Upper lobe of left lung (tissue), 6 donors: Measurements from ENCODE around the gene KCNJ15. TPM values are rescaled to one million over a fixed set of nuclear protein-coding genes. Genes with fewer than 3 reads are reported as not detected.

Experiments
- ATAC-seq, 2 donors: fragments of 200-7000 bp; cut with Tn5 transposase; one replicate each; pipeline ENCODE4 v1.9.1; 2022; ENCODE audit warnings: mild to moderate bottlenecking in 2 of 2, moderate library complexity in 2 of 2; ENCODE audit not compliant: low FRiP score in 2 of 2
- DNase-seq, 2 donors: peaks; one replicate each; pipeline ENCODE4 v3.0.0-alpha.2; 2019 to 2020
- H3K27ac ChIP-seq, 4 donors: fragments of 200-600 bp; sonication (generic); one replicate each; pipeline ENCODE4 v1.5.1; 2016 to 2019
- H3K27me3 ChIP-seq, 4 donors: fragments of 200-600 bp; sonication (generic); one replicate each; pipeline ENCODE4 v1.5.1; 2017 to 2019
- H3K36me3 ChIP-seq, 4 donors: fragments of 200-600 bp; sonication (generic); one replicate each; pipeline ENCODE4 v1.5.1; 2016 to 2019
- H3K4me1 ChIP-seq, 4 donors: fragments of 200-600 bp; sonication (generic); one replicate each; pipeline ENCODE4 v1.5.1; 2018 to 2019
- H3K4me3 ChIP-seq, 4 donors: fragments of 200-600 bp; sonication (generic); one replicate each; pipeline ENCODE4 v1.5.1; 2017 to 2019; ENCODE audit warnings: mild to moderate bottlenecking in 2 of 4, moderate library complexity in 1 of 4
- H3K9me3 ChIP-seq, 4 donors: fragments of 200-600 bp; sonication (generic); one replicate each; pipeline ENCODE4 v1.5.1; 2018 to 2019
- EP300 ChIP-seq, 4 donors: sonication (generic); formaldehyde crosslinking; IDR thresholded peaks; one replicate each; pipeline ENCODE4 v1.5.1; 2017; ENCODE audit warnings: antibody characterized with exemption in 4 of 4, control low read depth in 2 of 4
- POLR2A ChIP-seq, 4 donors: fragments of 450-650 bp; IDR thresholded peaks; one replicate each; pipeline ENCODE4 v1.5.1; 2016 to 2017; ENCODE audit warnings: antibody characterized with exemption in 4 of 4, mild to moderate bottlenecking in 2 of 4
- POLR2AphosphoS5 ChIP-seq, 2 donors: sonication (generic); formaldehyde crosslinking; IDR thresholded peaks; one replicate each; pipeline ENCODE4 v1.5.1; 2017; ENCODE audit warnings: antibody characterized with exemption in 2 of 2
- WGBS, 2 donors: methylation state at CpG; one replicate each; pipeline ENCODE4 v1.1.5; 2017 to 2018; 5-methylcytosine and 5-hydroxymethylcytosine counted together
- total RNA-seq, 6 donors: library from RNA; depleted of rRNA in 4 of 6; stranded (reverse); fragments of >200 nt in 4 of 6; gene quantifications; one replicate each; pipeline versions ENCODE4 v1.1.0 to v1.2.1, GENCODE V29; 2016 to 2021
- TF ChIP-seq, protein P1 (sequence below), 6 experiments: fragments of 450-650 bp in 4 of 6; fragments of 200-600 bp in 2 of 6; sonication (generic) in 2 of 6; IDR thresholded peaks; one replicate each; pipeline ENCODE4 v1.5.1; 2016 to 2019; ENCODE audit warnings: antibody characterized with exemption in 6 of 6
- donor health status: DM: no; HTN: no; CAD: no; lungs with moderate emphysema.
- donor health status: DM: no; HTN: yes; CAD: no; lungs with severe emphysema.

The KCNJ15 gene
- total RNA-seq, 6 donors from 2014 or later, result 17.9 to 93.0 (median 48.6) TPM

DNA sequence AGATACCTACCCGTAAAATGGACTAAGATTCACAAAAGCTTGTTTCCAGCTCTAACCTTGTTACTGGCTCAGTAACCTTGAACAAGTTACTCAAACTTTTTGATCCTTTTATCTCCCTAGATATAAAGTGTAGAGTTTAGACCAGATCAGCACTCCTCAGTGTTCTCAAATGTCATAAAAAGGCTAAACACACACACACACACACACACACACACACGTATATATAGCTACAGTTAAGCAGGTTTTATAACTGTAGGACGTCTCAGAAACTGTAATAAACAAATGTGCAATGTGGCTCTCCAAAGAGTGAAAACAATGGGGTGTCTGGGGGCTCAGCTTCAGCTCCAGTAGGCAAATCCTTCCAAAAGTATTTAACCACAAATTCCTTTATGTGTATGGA lies 34.0 kb downstream of the KCNJ15 start:
- Histone ChIP-seq H3K27ac (peak overlapping the region in 3 of 4 donors; percentile 20 to 80 (median 80)), H3K4me1 (peaks cover 10 to 44% (median 29%) of the 10 kb centered on the region in 4 donors), H3K9me3 (no peaks in the 10 kb centered on the region), H3K27me3 (no peaks in the 10 kb centered on the region), H3K4me3 (no peak overlapping the region), H3K36me3 (no peaks in the 10 kb centered on the region)
- TF ChIP-seq, protein P1, sequence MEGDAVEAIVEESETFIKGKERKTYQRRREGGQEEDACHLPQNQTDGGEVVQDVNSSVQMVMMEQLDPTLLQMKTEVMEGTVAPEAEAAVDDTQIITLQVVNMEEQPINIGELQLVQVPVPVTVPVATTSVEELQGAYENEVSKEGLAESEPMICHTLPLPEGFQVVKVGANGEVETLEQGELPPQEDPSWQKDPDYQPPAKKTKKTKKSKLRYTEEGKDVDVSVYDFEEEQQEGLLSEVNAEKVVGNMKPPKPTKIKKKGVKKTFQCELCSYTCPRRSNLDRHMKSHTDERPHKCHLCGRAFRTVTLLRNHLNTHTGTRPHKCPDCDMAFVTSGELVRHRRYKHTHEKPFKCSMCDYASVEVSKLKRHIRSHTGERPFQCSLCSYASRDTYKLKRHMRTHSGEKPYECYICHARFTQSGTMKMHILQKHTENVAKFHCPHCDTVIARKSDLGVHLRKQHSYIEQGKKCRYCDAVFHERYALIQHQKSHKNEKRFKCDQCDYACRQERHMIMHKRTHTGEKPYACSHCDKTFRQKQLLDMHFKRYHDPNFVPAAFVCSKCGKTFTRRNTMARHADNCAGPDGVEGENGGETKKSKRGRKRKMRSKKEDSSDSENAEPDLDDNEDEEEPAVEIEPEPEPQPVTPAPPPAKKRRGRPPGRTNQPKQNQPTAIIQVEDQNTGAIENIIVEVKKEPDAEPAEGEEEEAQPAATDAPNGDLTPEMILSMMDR (IDR thresholded peaks at IDR 0.05), result no peak
- TF ChIP-seq EP300 (IDR thresholded peaks at IDR 0.05) (no peak), POLR2A (IDR thresholded peaks at IDR 0.05) (no peak), POLR2AphosphoS5 (IDR thresholded peaks at IDR 0.05) (no peak)
- no peak for DNase-seq
- WGBS, 2 donors, result 39 to 64% methylated on average over 3 of the region's 3 CpGs
- no peak for ATAC-seq

DNA sequence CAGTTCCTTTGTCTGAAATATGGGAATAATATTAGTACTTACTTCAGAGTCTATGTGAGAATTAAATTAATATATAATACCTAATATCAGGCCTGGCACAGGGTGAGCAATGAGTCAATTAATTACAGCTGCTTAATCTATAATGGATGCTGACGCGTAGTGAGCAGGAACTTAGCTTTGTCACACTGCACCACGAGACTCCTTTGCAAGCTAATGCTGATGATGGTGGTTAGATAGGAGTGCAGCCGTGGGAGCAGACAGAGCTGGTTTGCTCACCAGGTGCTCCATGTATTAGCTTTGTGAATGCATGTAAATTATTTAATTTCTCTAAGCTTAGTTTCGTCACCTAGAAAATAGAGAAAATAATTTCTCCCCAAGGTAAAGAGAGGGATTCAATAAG lies 35.1 kb downstream of the KCNJ15 start:
- Histone ChIP-seq H3K27me3 (no peaks in the 10 kb centered on the region), H3K4me1 (peaks cover 20 to 46% (median 38%) of the 10 kb centered on the region in 4 donors), H3K9me3 (no peaks in the 10 kb centered on the region), H3K36me3 (no peaks in the 10 kb centered on the region), H3K27ac (peak overlapping the region in 2 of 4 donors; percentile 80), H3K4me3 (no peak overlapping the region)
- TF ChIP-seq, protein P1 (IDR thresholded peaks at IDR 0.05), result no peak
- TF ChIP-seq POLR2A (IDR thresholded peaks at IDR 0.05), result no peak
- no peak for TF ChIP-seq EP300 (IDR thresholded peaks at IDR 0.05)
- no peak for TF ChIP-seq POLR2AphosphoS5 (IDR thresholded peaks at IDR 0.05)
- WGBS, 2 donors, result 85 to 88% methylated on average over 5 of the region's 5 CpGs
- DNase-seq, result no peak
- ATAC-seq, result no peak

DNA sequence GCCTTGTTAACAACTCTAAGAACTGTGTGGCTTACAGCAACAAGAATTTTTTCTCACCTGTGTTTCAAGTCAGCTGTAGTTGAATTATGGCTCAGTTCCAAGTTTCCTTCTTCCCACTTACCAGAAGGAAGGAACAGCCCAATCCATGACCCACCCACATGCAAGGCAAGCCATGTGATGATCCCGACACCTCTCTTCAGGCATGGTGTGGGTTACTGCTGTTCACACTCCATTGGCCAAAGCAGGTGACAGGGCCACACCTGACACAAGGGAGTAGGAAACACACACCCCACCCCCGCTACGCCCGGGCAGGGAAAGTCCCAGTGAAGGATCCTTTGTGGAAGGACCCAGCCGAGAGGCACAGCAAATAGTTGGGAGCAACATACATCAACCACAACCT lies 36.3 kb downstream of the KCNJ15 start:
- no peaks in the 10 kb centered on the region for H3K36me3 ChIP-seq
- H3K4me3 ChIP-seq, result no peak overlapping the region
- H3K9me3 ChIP-seq, result no peaks in the 10 kb centered on the region
- peaks cover 28 to 52% (median 47%) of the 10 kb centered on the region in 4 donors for H3K4me1 ChIP-seq
- ATAC-seq (peak in 1 of 2 donors; percentile 49), DNase-seq (peak in 1 of 2 donors; percentile 72)
- TF ChIP-seq POLR2A (IDR thresholded peaks at IDR 0.05), result no peak
- TF ChIP-seq EP300 (IDR thresholded peaks at IDR 0.05), result peak in 1 of 4 donors; percentile 71
- peak in 1 of 2 donors; percentile 39 for TF ChIP-seq POLR2AphosphoS5 (IDR thresholded peaks at IDR 0.05)
- TF ChIP-seq, protein P1 (IDR thresholded peaks at IDR 0.05), result no peak
- 51 to 74% methylated on average over 3 to 5 of the region's 5 CpGs for WGBS, 2 donors
- H3K27me3 ChIP-seq, result no peaks in the 10 kb centered on the region
- H3K27ac ChIP-seq, result peak overlapping the region in 2 of 4 donors; percentile 42 to 66

DNA sequence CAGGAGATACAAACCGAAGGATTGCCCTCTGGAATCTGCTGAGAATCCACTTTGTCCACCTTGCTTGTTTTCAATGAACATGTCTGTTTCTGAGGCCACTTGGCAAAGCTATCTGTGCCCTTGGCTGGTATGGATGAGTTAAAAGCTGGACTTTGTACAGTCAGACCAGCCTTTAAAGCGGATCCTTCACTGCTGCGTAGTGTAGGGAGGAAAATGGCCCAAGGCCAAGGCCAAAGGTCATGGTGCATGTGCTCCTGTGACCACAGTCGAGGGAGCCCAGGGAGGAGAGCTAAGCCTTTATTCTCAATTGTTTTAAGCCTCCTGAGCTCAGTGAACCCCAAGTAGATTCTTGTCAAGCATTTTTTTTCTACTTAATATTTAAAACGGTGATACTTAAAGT lies 37.0 kb downstream of the KCNJ15 start:
- TF ChIP-seq POLR2A (IDR thresholded peaks at IDR 0.05) (no peak), EP300 (IDR thresholded peaks at IDR 0.05) (no peak), POLR2AphosphoS5 (IDR thresholded peaks at IDR 0.05) (no peak)
- TF ChIP-seq, protein P1 (IDR thresholded peaks at IDR 0.05), result no peak
- Histone ChIP-seq H3K4me1 (peaks cover 28 to 52% (median 47%) of the 10 kb centered on the region in 4 donors), H3K9me3 (no peaks in the 10 kb centered on the region), H3K27me3 (no peaks in the 10 kb centered on the region), H3K36me3 (no peaks in the 10 kb centered on the region), H3K27ac (peak overlapping the region in 2 of 4 donors; percentile 2 to 66), H3K4me3 (no peak overlapping the region)
- WGBS, 2 donors, result 40 to 69% methylated on average over 5 of the region's 5 CpGs
- DNase-seq (no peak), ATAC-seq (no peak)

DNA sequence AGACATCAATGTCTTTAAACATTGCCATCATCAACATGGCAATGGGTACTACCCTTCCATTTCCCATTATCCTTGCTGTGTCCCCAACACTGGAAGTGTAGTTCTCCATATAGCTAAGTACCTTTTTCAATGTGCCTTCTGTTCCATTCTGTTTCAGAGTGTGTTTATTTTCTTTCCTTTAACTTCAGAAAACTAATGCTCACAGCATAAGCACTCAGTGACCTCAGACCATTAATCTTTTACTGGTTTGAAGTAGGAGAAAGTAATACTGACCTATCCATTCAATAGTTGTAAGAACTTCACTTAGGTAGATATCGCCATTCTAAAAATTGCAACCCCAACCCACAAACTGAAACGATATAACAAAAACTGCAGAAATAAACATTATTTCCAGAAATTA lies 37.8 kb downstream of the KCNJ15 start:
- Histone ChIP-seq H3K27ac (peak overlapping the region in 1 of 4 donors; percentile 9), H3K4me1 (peaks cover 28 to 52% (median 47%) of the 10 kb centered on the region in 4 donors), H3K27me3 (no peaks in the 10 kb centered on the region), H3K4me3 (no peak overlapping the region), H3K9me3 (no peaks in the 10 kb centered on the region), H3K36me3 (peaks cover 0 to 4% (median 0%) of the 10 kb centered on the region in 4 donors)
- TF ChIP-seq, protein P1 (IDR thresholded peaks at IDR 0.05), result no peak
- ATAC-seq, result no peak
- no peak for DNase-seq
- WGBS, 2 donors, result 77 to 81% methylated on average over 2 of the region's 2 CpGs
